GM12874 (cell line): ENCODE measurements around the gene RAD21L1.

Source experiments
- CTCF ChIP-seq: IDR thresholded peaks from 2 replicates; pipeline ENCODE4 v1.5.1; 2011; ENCODE audit warnings: low read depth, mild to moderate bottlenecking, control low read depth, low read length, moderate library complexity; ENCODE audit not compliant: insufficient read depth

The RAD21L1 gene

GRCh38 chr20:1242530-1242929 is 16.7 kb downstream of the RAD21L1 start:
- no peak for TF ChIP-seq CTCF

- no peak for TF ChIP-seq CTCF
These were observed 19.7 kb downstream of the RAD21L1 start for GRCh38 chr20:1245578-1245977.

- no peak for TF ChIP-seq CTCF
These were observed 21.8 kb downstream of the RAD21L1 start for GRCh38 chr20:1247689-1248088.

GRCh38 chr20:1252416-1252815 is 26.6 kb downstream of the RAD21L1 start:
- no peak for TF ChIP-seq CTCF

GRCh38 chr20:1254254-1254653 is 28.4 kb downstream of the RAD21L1 start:
- TF ChIP-seq CTCF = no peak

GRCh38 chr20:1255675-1256074 is 29.8 kb downstream of the RAD21L1 start:
- no peak for TF ChIP-seq CTCF

- TF ChIP-seq CTCF = no peak
These were observed 38.0 kb downstream of the RAD21L1 start for GRCh38 chr20:1263853-1264252.

- no peak for TF ChIP-seq CTCF
These were observed 38.9 kb downstream of the RAD21L1 start for GRCh38 chr20:1264727-1265126.
